A172 (cell line): ENCODE measurements around the gene TTC28. TPM values are rescaled to one million over a fixed set of nuclear protein-coding genes. Genes with fewer than 3 reads are reported as not detected.

Experiments
- DNase-seq: peaks from one replicate; pipeline ENCODE4 v3.0.0-alpha.2; 2015; ENCODE audit warnings: low spot score
- total RNA-seq: library from RNA; depleted of rRNA; stranded (reverse); fragments of >200 nt; shearing (Covaris generic); gene quantifications from 2 replicates; pipeline ENCODE4 v1.2.3, GENCODE V29; 2014

The TTC28 gene
- total RNA-seq, 1 experiment from 2014 or later = 0.45 TPM

DNA sequence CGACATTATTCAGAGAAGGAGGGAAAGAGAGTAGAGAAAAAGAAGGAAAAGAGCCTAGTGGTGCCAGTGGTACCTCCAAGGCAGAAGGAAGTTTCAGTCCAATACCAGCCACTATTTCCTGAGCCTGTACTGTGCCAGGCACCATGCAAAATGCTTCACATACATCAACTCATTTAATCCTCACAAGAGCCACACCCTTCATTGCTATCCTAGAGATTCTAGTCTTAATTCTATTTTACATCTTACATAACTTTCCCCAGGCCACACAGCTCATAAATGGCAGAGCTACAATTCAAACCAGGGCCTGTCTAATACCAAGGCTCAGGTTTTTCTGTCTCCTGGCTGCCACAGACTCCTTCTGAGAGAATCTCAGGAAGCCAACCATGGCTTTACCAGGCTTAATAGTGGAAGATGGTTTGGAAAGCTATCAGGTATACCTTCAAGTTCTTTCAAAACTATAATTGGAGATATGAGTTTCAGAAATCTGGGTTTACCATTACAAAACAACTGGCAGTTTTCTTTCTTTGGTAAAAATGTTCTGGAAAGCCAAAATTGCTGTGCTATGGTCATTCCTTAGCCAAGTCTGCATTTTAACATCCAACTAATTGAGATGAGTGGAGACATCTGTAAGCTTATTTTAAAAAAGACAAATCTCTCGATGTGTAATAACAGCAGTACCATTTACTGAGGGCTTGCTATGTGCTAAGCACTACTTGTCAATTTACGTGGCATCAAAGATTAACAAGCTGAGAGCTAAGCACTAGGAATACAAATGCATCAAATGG lies 535.5 kb downstream of the TTC28 start:
- DNase-seq = no peak

GRCh38 chr22:28143241-28143865 lies 536.3 kb downstream of the TTC28 start:
- DNase-seq = no peak

- DNase-seq = peak; percentile 60
Observed at GRCh38 chr22:28142361-28142961, 537.2 kb downstream of the TTC28 start.

DNA sequence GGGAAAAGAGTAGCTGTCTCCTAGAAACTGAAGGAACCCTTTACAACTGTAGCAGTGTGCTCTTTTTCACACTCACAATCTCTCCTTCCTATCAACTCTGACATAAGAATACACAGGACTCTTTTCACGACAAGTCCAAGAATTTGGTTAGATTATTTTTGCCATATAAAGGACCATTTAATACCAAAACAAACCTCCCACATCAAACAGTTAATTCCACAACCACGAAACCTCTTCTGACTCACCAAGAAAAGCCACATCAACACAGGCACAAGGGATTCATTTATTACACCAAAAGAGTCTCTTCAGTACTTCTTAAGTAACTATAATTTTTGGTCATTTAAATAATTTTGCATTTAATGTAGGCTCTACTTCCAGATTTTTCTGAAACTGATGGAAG lies 538.0 kb downstream of the TTC28 start:
- peak; percentile 43 for DNase-seq

DNA sequence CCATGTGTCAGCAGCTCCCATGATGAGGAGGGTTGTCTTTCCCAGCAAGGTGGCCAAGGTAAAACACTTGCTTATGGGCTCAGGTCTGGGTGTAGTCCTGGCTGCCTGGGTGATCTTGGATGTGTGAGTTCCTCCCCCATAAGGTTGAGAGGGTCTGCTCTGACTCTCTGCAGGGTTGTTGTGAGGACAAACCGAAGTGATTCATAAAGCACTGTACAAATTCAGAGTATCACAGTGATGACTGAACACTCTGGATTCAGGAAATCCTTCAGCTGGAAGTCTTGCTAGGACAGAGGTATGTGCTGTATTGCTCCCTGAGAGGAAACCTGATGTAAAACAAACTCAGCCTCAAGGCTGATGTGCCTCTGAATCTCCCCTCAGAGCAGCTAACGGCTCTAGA lies 539.7 kb downstream of the TTC28 start:
- DNase-seq = peak; percentile 4

GRCh38 chr22:28139516-28139915 lies 540.1 kb downstream of the TTC28 start:
- no peak for DNase-seq

DNA sequence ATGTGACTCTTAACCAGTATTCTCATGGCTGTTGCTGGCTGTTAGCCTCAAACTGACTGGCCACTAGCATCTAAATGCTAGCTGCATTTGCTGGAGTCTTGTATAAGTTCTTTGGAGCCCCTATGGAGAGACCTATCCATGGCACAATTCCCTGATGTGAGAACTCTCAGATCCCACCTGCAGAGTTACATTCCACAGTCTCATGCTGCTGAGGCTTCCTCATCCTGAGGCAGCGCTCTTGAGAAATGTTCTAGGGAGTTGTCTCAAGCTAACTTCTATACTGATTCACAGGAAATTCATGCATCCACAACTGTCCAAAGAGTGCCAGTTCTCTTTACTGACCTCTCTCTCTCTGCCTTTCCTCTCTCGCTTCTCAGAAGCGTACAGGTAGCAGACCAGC lies 542.6 kb downstream of the TTC28 start:
- DNase-seq = no peak

DNA sequence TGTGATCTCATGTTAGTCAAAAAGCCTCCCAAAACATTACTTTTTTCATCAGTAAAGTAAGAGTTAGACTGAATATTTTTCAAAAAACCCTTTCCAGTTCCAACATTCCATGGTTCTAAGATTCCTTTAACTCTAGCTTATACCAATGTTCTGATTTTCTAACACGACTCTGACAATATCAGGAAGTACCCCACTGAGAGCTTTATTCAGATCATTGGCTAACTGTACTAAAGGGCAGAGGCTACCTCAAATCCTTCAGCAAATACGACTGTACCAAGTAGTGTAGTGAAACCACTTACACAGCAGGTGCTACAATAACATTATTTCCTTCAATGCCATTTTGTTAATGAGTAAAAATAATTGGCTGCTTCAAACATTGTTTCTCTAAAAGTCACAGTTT lies 547.2 kb downstream of the TTC28 start:
- no peak for DNase-seq

DNA sequence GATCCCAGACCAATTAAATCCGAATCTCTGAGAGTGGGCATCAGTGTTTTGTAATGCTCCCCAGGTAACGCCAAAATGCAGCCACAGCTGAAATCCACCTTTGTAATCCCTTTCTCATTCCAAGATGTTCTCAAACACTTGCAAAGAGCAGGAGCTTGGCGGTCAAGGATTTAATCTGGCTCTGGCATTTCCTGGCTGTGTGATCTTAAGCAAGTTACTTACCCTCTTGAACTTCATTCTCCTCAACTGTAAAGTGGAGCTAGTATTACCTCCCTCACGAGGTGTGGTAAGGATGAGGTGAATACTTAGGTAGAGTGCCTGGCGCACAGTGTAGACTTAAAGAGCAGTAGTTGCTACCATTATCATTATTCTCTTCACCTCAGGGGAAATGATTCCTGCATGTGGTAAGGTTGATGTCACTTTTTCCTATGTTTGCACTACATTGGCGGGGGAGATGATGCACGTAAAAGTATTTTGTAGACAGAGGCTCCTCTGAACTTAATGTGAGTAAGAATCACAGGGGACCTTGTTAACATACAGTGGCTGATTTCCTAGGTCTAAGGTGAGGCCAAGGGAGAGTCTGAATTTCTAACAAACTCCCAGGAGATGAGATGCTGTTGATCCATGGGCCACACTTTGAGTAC lies 550.2 kb downstream of the TTC28 start:
- no peak for DNase-seq

- DNase-seq = no peak
Observed at GRCh38 chr22:28128827-28129226, 550.8 kb downstream of the TTC28 start.

GRCh38 chr22:28125799-28126198 lies 553.8 kb downstream of the TTC28 start:
- no peak for DNase-seq

DNA sequence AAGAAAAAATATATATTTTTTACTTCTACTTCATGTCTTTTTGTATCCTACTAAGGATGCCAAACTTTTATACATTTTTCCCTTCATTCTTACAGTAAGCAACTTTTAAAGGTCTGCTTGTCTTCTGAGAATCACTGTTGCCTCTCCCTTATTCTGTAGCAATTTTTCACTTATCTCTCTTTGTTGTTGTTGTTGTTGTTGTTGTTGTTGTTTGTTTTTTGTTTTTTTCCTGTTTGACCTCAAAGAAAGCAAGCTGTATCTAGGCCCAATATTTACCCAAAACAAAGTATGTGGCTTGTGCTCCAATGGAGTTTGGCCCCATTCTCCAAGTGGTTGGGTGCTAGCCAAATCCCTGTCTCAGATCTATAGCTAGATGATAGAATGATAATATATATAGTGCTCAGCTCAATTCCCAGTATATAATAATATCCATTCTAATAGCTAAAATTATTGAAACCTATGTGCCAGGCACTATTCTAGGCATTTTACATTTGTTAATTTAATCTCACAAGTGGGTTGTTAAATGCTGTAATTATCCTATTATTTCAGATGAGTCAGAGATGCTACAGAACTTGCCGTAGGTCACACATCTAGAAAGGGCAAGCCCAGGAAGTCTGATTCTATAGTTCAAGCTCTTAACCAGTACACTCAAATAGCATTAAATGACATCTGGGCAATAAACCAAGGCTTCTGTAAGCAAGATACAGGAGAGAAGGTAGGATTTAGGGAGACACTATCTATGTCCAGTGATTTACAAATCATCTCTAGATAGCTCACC lies 555.5 kb downstream of the TTC28 start:
- DNase-seq = no peak

DNA sequence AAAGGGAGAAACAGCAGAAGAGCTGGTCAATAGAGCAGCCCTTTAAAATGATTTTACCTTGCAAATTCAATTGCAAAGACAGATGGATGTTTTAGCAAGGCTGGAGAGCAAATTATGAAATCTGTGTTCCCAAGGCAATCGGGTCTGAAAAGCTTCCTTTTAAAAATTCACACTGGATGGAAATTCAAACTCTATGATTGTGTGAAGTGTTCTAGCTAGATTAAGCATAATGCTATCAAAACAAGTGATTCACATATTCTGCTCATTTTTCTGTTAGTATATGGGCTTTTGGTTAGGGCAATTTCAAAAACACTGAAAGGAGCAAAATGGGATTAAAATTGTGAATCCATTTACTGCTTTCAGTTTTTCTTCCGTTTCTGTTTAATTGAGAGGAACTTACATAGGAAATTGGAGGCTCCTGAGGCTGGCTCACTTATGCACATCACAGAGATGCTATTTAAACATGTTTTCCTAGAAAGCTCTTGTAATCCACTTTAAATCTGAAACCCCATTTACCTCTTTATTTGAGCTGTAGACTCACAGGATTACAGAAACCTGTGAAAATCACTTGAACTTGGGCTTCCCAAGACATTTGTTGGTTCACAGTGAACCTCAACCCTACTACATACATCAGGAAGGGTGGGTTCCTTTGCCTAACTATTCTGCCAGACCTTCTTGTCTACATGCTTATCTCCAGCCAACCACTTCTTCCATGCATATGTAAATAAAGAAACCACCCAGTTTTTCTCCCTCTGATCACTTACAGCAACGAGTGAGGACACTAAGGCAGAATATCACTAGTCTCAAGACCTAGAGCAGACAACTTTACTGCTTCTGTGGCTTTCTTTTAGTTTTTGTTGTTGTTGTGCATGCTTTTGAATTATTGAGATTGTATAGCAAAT lies 558.7 kb downstream of the TTC28 start:
- DNase-seq = no peak

GRCh38 chr22:28118957-28119631 lies 560.5 kb downstream of the TTC28 start:
- DNase-seq = no peak

DNA sequence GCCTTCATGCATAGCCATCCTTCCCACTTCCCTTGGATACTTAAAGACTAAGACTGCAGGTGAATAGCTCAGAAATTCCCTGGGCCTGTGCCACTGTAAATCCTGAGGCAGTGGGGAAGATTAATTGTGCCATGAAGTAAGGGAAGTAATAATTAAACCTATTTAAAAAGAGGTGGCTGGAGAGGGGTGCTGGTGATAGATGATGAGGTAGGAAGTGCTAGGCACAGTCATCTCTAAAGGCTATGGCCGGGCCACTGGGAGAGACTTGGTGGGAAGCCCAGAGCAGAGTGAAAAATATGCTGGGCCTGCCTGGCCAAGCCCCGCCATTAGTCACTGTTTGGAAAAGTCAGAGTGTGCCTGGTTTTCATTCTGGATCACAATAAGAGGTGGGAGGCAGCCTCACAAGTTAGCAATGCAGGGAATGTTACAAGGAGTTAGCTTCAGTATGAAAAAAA lies 563.4 kb downstream of the TTC28 start:
- peak; percentile 50 for DNase-seq

- no peak for DNase-seq
Observed at GRCh38 chr22:28115426-28115825, 564.2 kb downstream of the TTC28 start.

GRCh38 chr22:28112548-28113043 lies 567.0 kb downstream of the TTC28 start:
- peak; percentile 12 for DNase-seq

- no peak for DNase-seq
Observed at GRCh38 chr22:28112190-28112544, 567.5 kb downstream of the TTC28 start.

GRCh38 chr22:28111501-28112189 lies 568.0 kb downstream of the TTC28 start:
- DNase-seq = no peak
